HepG2 (cell line): ENCODE results near the gene UNC5CL. TPM values are rescaled to one million over a fixed set of nuclear protein-coding genes. Genes with fewer than 3 reads are reported as not detected.

ENCODE experiments used
- ADNP ChIP-seq: sonication (generic); formaldehyde crosslinking; IDR thresholded peaks from 2 replicates; pipeline ENCODE4 v1.4.0; 2020; ENCODE audit warnings: missing genetic modification reagents
- KDM2A ChIP-seq: sonication (generic); formaldehyde crosslinking; IDR thresholded peaks from 2 replicates; pipeline ENCODE4 v1.4.0; 2020; ENCODE audit warnings: low read depth, missing genetic modification reagents, borderline replicate concordance
- POLR2AphosphoS5 ChIP-seq: IDR thresholded peaks from 2 replicates; pipeline ENCODE4 v1.6.1; 2012; ENCODE audit warnings: low read depth, low read length
- RCOR2 ChIP-seq: IDR thresholded peaks from 2 replicates; pipeline ENCODE4 v1.6.1; 2016; ENCODE audit warnings: missing biosample characterization, missing genetic modification reagents
- RORA ChIP-seq: sonication (generic); formaldehyde crosslinking; IDR thresholded peaks from 2 replicates; pipeline ENCODE4 v1.5.0; 2020; ENCODE audit warnings: mild to moderate bottlenecking, missing genetic modification reagents, moderate library complexity
- ZBTB3 ChIP-seq: sonication (generic); formaldehyde crosslinking; IDR thresholded peaks from 2 replicates; pipeline ENCODE4 v1.4.0; 2020; ENCODE audit warnings: low read depth, mild to moderate bottlenecking, moderate library complexity, missing genetic modification reagents, borderline replicate concordance
- ZFX ChIP-seq: sonication (generic); formaldehyde crosslinking; IDR thresholded peaks from 2 replicates; pipeline ENCODE4 v1.4.0; 2020; ENCODE audit warnings: mild to moderate bottlenecking, low read depth, missing genetic modification reagents, moderate library complexity
- ZNF205 ChIP-seq: IDR thresholded peaks from 2 replicates; pipeline ENCODE4 v1.6.1; 2018; ENCODE audit warnings: missing biosample characterization, missing genetic modification reagents
- ZNF746 ChIP-seq: sonication (generic); formaldehyde crosslinking; IDR thresholded peaks from 2 replicates; pipeline ENCODE4 v1.8.0; 2022; ENCODE audit warnings: mild to moderate bottlenecking, missing genetic modification reagents
- ZNF772 ChIP-seq: sonication (generic); formaldehyde crosslinking; IDR thresholded peaks from 2 replicates; pipeline ENCODE4 v1.5.0; 2020; ENCODE audit warnings: mild to moderate bottlenecking, missing genetic modification reagents
- polyA plus RNA-seq, 8 experiments: library from polyadenylated mRNA; depleted of rRNA in 3 of 8; stranded (reverse) in 7 of 8; unstranded in 1 of 8; fragments of >200 nt; fragmentation: Illumina TruSeq in 4 of 8; extraction: Trizol in 4 of 8; gene quantifications; 2 replicates each; pipeline versions ENCODE4 v1.2.1 to v1.2.3, GENCODE V29; 2011 to 2016; ENCODE audit warnings: low read depth in 4 of 8, missing spikeins in 1 of 8, mixed read lengths in 1 of 8; ENCODE audit not compliant: insufficient read depth in 1 of 8
- total RNA-seq, 5 experiments: library from RNA; depleted of rRNA; stranded (reverse); fragments of >200 nt; fragmentation: Illumina TruSeq; extraction: Trizol; gene quantifications; 2 replicates each; pipeline ENCODE4 v1.2.3, GENCODE V29; 2016; ENCODE audit warnings: low read depth in 1 of 5
- TF ChIP-seq, protein P1 (sequence below): IDR thresholded peaks from 2 replicates; pipeline ENCODE4 v1.6.1; 2016; ENCODE audit warnings: mild to moderate bottlenecking
- TF ChIP-seq, protein P2 (sequence below): sonication (generic); formaldehyde crosslinking; IDR thresholded peaks from 2 replicates; pipeline ENCODE4 v1.4.0; 2020; ENCODE audit warnings: missing genetic modification reagents
- TF ChIP-seq, protein P3 (sequence below): sonication (generic); formaldehyde crosslinking; IDR thresholded peaks from 2 replicates; pipeline ENCODE4 v1.5.0; 2020; ENCODE audit warnings: mild to moderate bottlenecking, missing genetic modification reagents
- TF ChIP-seq, protein P4 (sequence below): sonication (generic); IDR thresholded peaks from 2 replicates; pipeline ENCODE4 v1.6.1; 2016; ENCODE audit warnings: low read depth, borderline replicate concordance
- TF ChIP-seq, protein P5 (sequence below): sonication (generic); formaldehyde crosslinking; IDR thresholded peaks from 2 replicates; pipeline ENCODE4 v1.4.0; 2020; ENCODE audit warnings: missing genetic modification reagents, borderline replicate concordance

The UNC5CL gene
- total and polyA plus RNA-seq, 2 of the 13 experiments (the other 11 are each of a cell fraction or from before 2014, with no cell fraction given), result 2.4 to 2.5 TPM

DNA sequence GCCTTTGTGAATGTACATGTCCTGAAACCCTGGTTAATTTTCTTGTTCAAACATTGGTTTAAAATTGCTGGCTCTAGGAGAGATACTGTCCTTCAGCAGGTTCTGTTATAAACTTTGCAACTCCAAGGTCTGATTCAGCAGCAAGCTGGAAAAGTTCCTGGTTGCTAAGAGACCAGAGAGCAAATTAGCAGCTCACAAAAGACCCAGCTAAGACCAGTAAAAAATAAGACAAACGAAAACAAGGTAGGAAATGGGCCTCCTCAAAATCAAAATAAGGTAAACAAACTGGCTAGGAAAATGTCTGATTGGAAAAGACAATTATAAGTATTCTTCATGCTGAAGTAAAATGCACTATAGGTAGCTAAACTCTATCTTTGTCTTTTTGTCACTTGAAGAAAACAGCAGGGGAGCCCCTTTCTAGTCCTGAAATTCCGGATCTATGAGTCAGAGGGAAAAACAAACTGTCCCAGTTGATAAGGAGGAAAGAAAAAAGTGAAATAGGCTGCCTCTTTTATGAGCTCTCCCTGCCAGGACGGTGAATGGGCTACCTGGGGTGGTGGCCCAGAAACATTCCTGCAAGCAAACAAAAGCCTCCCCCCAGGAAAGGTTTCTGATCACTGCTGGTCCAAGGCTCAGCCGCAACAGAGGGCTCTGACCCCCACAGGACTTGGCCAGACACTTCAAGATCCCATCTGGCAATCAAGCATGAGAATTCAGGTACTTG is 41.6 kb downstream of the UNC5CL start (continued):
- no peak for TF ChIP-seq ADNP
- TF ChIP-seq RCOR2, result no peak; the same call in none of the 2 replicates
- TF ChIP-seq ZFX (CRISPR knock-in tag), result no peak
- TF ChIP-seq ZBTB3 (CRISPR knock-in tag), result peak; percentile 31; the same call in 1 of the 2 replicates
- TF ChIP-seq, protein P1, sequence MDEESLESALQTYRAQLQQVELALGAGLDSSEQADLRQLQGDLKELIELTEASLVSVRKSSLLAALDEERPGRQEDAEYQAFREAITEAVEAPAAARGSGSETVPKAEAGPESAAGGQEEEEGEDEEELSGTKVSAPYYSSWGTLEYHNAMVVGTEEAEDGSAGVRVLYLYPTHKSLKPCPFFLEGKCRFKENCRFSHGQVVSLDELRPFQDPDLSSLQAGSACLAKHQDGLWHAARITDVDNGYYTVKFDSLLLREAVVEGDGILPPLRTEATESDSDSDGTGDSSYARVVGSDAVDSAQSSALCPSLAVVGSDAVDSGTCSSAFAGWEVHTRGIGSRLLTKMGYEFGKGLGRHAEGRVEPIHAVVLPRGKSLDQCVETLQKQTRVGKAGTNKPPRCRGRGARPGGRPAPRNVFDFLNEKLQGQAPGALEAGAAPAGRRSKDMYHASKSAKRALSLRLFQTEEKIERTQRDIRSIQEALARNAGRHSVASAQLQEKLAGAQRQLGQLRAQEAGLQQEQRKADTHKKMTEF (CRISPR knock-in tag), result peak; percentile 69
- TF ChIP-seq, protein P2, sequence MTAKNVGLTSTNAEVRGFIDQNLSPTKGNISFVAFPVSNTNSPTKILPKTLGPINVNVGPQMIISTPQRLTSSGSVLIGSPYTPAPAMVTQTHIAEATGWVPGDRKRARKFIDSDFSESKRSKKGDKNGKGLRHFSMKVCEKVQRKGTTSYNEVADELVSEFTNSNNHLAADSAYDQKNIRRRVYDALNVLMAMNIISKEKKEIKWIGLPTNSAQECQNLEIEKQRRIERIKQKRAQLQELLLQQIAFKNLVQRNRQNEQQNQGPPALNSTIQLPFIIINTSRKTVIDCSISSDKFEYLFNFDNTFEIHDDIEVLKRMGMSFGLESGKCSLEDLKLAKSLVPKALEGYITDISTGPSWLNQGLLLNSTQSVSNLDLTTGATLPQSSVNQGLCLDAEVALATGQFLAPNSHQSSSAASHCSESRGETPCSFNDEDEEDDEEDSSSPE, result no peak
- no peak for TF ChIP-seq POLR2AphosphoS5
- TF ChIP-seq, protein P3, sequence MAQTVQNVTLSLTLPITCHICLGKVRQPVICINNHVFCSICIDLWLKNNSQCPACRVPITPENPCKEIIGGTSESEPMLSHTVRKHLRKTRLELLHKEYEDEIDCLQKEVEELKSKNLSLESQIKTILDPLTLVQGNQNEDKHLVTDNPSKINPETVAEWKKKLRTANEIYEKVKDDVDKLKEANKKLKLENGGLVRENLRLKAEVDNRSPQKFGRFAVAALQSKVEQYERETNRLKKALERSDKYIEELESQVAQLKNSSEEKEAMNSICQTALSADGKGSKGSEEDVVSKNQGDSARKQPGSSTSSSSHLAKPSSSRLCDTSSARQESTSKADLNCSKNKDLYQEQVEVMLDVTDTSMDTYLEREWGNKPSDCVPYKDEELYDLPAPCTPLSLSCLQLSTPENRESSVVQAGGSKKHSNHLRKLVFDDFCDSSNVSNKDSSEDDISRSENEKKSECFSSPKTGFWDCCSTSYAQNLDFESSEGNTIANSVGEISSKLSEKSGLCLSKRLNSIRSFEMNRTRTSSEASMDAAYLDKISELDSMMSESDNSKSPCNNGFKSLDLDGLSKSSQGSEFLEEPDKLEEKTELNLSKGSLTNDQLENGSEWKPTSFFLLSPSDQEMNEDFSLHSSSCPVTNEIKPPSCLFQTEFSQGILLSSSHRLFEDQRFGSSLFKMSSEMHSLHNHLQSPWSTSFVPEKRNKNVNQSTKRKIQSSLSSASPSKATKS, result 0 out of 2 replicates have a peak, but pooled peaks have one; percentile 59
- TF ChIP-seq, protein P4, sequence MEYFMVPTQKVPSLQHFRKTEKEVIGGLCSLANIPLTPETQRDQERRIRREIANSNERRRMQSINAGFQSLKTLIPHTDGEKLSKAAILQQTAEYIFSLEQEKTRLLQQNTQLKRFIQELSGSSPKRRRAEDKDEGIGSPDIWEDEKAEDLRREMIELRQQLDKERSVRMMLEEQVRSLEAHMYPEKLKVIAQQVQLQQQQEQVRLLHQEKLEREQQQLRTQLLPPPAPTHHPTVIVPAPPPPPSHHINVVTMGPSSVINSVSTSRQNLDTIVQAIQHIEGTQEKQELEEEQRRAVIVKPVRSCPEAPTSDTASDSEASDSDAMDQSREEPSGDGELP, result peak; percentile 24; the same call in 1 of the 2 replicates
- no peak; the same call in 1 of the 2 replicates for TF ChIP-seq ZNF205
- TF ChIP-seq, protein P5, sequence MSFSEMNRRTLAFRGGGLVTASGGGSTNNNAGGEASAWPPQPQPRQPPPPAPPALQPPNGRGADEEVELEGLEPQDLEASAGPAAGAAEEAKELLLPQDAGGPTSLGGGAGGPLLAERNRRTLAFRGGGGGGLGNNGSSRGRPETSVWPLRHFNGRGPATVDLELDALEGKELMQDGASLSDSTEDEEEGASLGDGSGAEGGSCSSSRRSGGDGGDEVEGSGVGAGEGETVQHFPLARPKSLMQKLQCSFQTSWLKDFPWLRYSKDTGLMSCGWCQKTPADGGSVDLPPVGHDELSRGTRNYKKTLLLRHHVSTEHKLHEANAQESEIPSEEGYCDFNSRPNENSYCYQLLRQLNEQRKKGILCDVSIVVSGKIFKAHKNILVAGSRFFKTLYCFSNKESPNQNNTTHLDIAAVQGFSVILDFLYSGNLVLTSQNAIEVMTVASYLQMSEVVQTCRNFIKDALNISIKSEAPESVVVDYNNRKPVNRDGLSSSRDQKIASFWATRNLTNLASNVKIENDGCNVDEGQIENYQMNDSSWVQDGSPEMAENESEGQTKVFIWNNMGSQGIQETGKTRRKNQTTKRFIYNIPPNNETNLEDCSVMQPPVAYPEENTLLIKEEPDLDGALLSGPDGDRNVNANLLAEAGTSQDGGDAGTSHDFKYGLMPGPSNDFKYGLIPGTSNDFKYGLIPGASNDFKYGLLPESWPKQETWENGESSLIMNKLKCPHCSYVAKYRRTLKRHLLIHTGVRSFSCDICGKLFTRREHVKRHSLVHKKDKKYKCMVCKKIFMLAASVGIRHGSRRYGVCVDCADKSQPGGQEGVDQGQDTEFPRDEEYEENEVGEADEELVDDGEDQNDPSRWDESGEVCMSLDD, result peak; percentile 53; the same call in 1 of the 2 replicates
- TF ChIP-seq KDM2A (CRISPR knock-in tag), result 0 out of 2 replicates have a peak, but pooled peaks have one; percentile 28
- peak; percentile 43; the same call in 1 of the 2 replicates for TF ChIP-seq ZNF746 (CRISPR knock-in tag)
- TF ChIP-seq ZNF772 (CRISPR knock-in tag), result peak; percentile 58; the same call in 1 of the 2 replicates
- TF ChIP-seq RORA (CRISPR knock-in tag), result 0 out of 2 replicates have a peak, but pooled peaks have one; percentile 78
